HCT116 (cell line): Measurements from ENCODE around the gene ADIPOR2. TPM values are rescaled to one million over a fixed set of nuclear protein-coding genes. Genes with fewer than 3 reads are reported as not detected.

Experiments
- ATAC-seq: fragments of 200-7000 bp; cut with Tn5 transposase; 2 replicates; pipeline ENCODE4 v1.9.1; 2020; ENCODE audit warnings: mild to moderate bottlenecking, moderate library complexity
- BruUV-seq: library from RNA; stranded (reverse); fragments of 400-500 nt; replicated peaks from 2 replicates; lab custom pipeline; 2021; lab: Mats Ljungman, UMichigan
- CTCF ChIA-PET: fragments of 300-600 bp; sonication (Branson Sonifier 250); formaldehyde crosslinking; loops from one replicate; lab custom pipeline; 2021; ENCODE audit warnings: antibody characterized with exemption; lab: Charles Lee
- POLR2A ChIA-PET: fragments of 300-600, 350-600 bp; sonication (Branson Sonifier 250); formaldehyde crosslinking; loops from one replicate; lab custom pipeline; 2021; ENCODE audit warnings: antibody characterized with exemption; lab: Charles Lee
- RAD21 ChIA-PET, 2 experiments: fragments of 300-600 bp; sonication (Branson Sonifier 250); formaldehyde crosslinking; loops; one replicate each; lab custom pipeline; 2023; ENCODE audit warnings: low total read pairs in 2 of 2; ENCODE audit not compliant: uncharacterized antibody in 2 of 2, unreplicated experiment in 2 of 2, low non-redundant PET in 1 of 2; lab: Charles Lee
- DNase-seq: peaks from one replicate; pipeline ENCODE4 v3.0.0-alpha.2; 2010; ENCODE audit warnings: low read depth, low spot score
- H2AFZ ChIP-seq: fragments of 200-600 bp; shearing (Covaris generic), sonication (generic); 2 replicates; pipeline ENCODE4 v1.6.1; 2017; ENCODE audit warnings: low read depth, mixed run types, mixed read lengths, antibody characterized with exemption, low read length; ENCODE audit not compliant: poor library complexity, severe bottlenecking
- H3K27ac ChIP-seq: 2 replicates; pipeline ENCODE4 v1.5.1; 2012; ENCODE audit warnings: low read depth, low read length
- H3K27me3 ChIP-seq: fragments of 200-600 bp; sonication (generic); 2 replicates; pipeline ENCODE4 v1.6.1; 2016; ENCODE audit warnings: mixed run types, low read length, mixed read lengths; ENCODE audit not compliant: insufficient read depth
- H3K36me3 ChIP-seq, 2 experiments: fragments of 200-500 bp in 1 of 2; fragments of 200-600 bp in 1 of 2; sonication (Bioruptor generic) in 1 of 2; sonication (generic) in 1 of 2; 2 replicates each; pipeline versions ENCODE4 v1.5.1 to v1.6.1; 2014 to 2016; ENCODE audit warnings: low read length in 2 of 2, inconsistent platforms in 1 of 2, mixed read lengths in 1 of 2, mixed run types in 1 of 2; ENCODE audit not compliant: insufficient read depth in 2 of 2, control insufficient read depth in 1 of 2
- H3K4me1 ChIP-seq, 2 experiments: fragments of 200-600 bp in 1 of 2; sonication (generic) in 1 of 2; 2 replicates each; pipeline versions ENCODE4 v1.5.1 to v1.6.1; 2012 to 2017; ENCODE audit warnings: low read length in 2 of 2, inconsistent platforms in 1 of 2, mild to moderate bottlenecking in 1 of 2, mixed read lengths in 1 of 2, mixed run types in 1 of 2, moderate library complexity in 1 of 2; ENCODE audit not compliant: insufficient read depth in 2 of 2, control insufficient read depth in 1 of 2
- H3K4me2 ChIP-seq: fragments of 200-600 bp; sonication (generic); 2 replicates; pipeline ENCODE4 v1.6.1; 2017; ENCODE audit warnings: mixed run types, low read length, mixed read lengths
- H3K4me3 ChIP-seq, 2 experiments: fragments of 200-600 bp in 1 of 2; sonication (generic) in 1 of 2; replicated peaks in 1 of 2; 2 replicates each; pipeline ENCODE4 v1.5.1; 2011 to 2016; ENCODE audit warnings: low read length in 2 of 2, control low read depth in 1 of 2, low read depth in 1 of 2, mild to moderate bottlenecking in 1 of 2, mixed read lengths in 1 of 2, mixed run types in 1 of 2
- H3K79me2 ChIP-seq: fragments of 200-600 bp; sonication (generic); 2 replicates; pipeline ENCODE4 v1.6.1; 2017; ENCODE audit warnings: mild to moderate bottlenecking, mixed run types, low read length, moderate library complexity, mixed read lengths; ENCODE audit not compliant: insufficient read depth
- H3K9ac ChIP-seq: fragments of 200-600 bp; sonication (generic); 2 replicates; pipeline ENCODE4 v1.6.1; 2016; ENCODE audit warnings: low read length, mixed read lengths
- H3K9me2 ChIP-seq: fragments of 200-600 bp; sonication (generic), shearing (Covaris generic); 2 replicates; pipeline ENCODE4 v1.6.1; 2017; ENCODE audit warnings: mixed run types, mild to moderate bottlenecking, moderate library complexity; ENCODE audit not compliant: insufficient read depth
- H3K9me3 ChIP-seq, 2 experiments: fragments of 200-500 bp in 1 of 2; fragments of 200-600 bp in 1 of 2; sonication (Bioruptor generic) in 1 of 2; sonication (generic) in 1 of 2; 2 replicates each; pipeline ENCODE4 v1.6.1; 2014 to 2017; ENCODE audit warnings: low read length in 2 of 2, mixed read lengths in 2 of 2, inconsistent platforms in 1 of 2, low read depth in 1 of 2, mild to moderate bottlenecking in 1 of 2, mixed run types in 1 of 2, moderate library complexity in 1 of 2; ENCODE audit not compliant: control insufficient read depth in 1 of 2, insufficient read depth in 1 of 2
- H4K20me1 ChIP-seq: fragments of 200-600 bp; sonication (generic), shearing (Covaris generic); 2 replicates; pipeline ENCODE4 v1.6.1; 2017; ENCODE audit warnings: mixed run types, mild to moderate bottlenecking, moderate library complexity; ENCODE audit not compliant: insufficient read depth
- CBX3 ChIP-seq: IDR thresholded peaks from 2 replicates; pipeline ENCODE4 v1.6.1; 2012; ENCODE audit warnings: low read depth
- EGR1 ChIP-seq: IDR thresholded peaks from 2 replicates; pipeline ENCODE4 v1.6.1; 2012; ENCODE audit warnings: low read depth
- ELF1 ChIP-seq: IDR thresholded peaks from 2 replicates; pipeline ENCODE4 v1.6.1; 2012; ENCODE audit warnings: low read depth, borderline replicate concordance
- EZH2 ChIP-seq: fragments of 200-600 bp; sonication (generic); IDR thresholded peaks from 2 replicates; pipeline ENCODE4 v1.6.1; 2017; ENCODE audit warnings: antibody characterized with exemption, mixed run types
- EZH2phosphoT487 ChIP-seq: fragments of 200-600 bp; IDR thresholded peaks from 2 replicates; pipeline ENCODE4 v1.6.1; 2018; ENCODE audit warnings: antibody characterized with exemption, borderline replicate concordance
- JUND ChIP-seq: IDR thresholded peaks from 2 replicates; pipeline ENCODE4 v1.6.1; 2012
- RAD21 ChIP-seq: IDR thresholded peaks from 2 replicates; pipeline ENCODE4 v1.6.1; 2012; ENCODE audit warnings: low read depth, mild to moderate bottlenecking
- SIN3A ChIP-seq: IDR thresholded peaks from 2 replicates; pipeline ENCODE4 v1.6.1; 2012; ENCODE audit warnings: low read depth
- SRF ChIP-seq: IDR thresholded peaks from 2 replicates; pipeline ENCODE4 v1.6.1; 2012; ENCODE audit warnings: low read depth
- YY1 ChIP-seq: IDR thresholded peaks from 2 replicates; pipeline ENCODE4 v1.6.1; 2011; ENCODE audit warnings: low read length, low read depth, moderate library complexity, mild to moderate bottlenecking; ENCODE audit not compliant: insufficient replicate concordance; ENCODE audit errors: extremely low read depth
- ZFX ChIP-seq: fragments of 450-650 bp; IDR thresholded peaks from 2 replicates; pipeline ENCODE4 v1.6.1; 2017
- intact Hi-C: fragments of 100-400 bp; cut with micrococcal nuclease; formaldehyde crosslinking; loops from 2 replicates; pipeline ENCODE4 v1.10.0; 2022
- total RNA-seq: library from RNA; stranded (reverse); gene quantifications from one replicate; pipeline ENCODE4 v1.2.1, GENCODE V29; 2021; ENCODE audit not compliant: unreplicated experiment
- TF ChIP-seq, protein P1 (sequence below): IDR thresholded peaks from 2 replicates; pipeline ENCODE4 v1.6.1; 2012; ENCODE audit warnings: low read depth
- TF ChIP-seq, protein P2 (sequence below): IDR thresholded peaks from 2 replicates; pipeline ENCODE4 v1.6.1; 2011; ENCODE audit warnings: mild to moderate bottlenecking, low read length, moderate library complexity; ENCODE audit not compliant: insufficient replicate concordance; ENCODE audit errors: extremely low read depth
- TF ChIP-seq, protein P3 (sequence below): IDR thresholded peaks from 2 replicates; pipeline ENCODE4 v1.6.1; 2012

The ADIPOR2 gene
- total RNA-seq, 1 experiment from 2014 or later = 69.9 TPM

DNA sequence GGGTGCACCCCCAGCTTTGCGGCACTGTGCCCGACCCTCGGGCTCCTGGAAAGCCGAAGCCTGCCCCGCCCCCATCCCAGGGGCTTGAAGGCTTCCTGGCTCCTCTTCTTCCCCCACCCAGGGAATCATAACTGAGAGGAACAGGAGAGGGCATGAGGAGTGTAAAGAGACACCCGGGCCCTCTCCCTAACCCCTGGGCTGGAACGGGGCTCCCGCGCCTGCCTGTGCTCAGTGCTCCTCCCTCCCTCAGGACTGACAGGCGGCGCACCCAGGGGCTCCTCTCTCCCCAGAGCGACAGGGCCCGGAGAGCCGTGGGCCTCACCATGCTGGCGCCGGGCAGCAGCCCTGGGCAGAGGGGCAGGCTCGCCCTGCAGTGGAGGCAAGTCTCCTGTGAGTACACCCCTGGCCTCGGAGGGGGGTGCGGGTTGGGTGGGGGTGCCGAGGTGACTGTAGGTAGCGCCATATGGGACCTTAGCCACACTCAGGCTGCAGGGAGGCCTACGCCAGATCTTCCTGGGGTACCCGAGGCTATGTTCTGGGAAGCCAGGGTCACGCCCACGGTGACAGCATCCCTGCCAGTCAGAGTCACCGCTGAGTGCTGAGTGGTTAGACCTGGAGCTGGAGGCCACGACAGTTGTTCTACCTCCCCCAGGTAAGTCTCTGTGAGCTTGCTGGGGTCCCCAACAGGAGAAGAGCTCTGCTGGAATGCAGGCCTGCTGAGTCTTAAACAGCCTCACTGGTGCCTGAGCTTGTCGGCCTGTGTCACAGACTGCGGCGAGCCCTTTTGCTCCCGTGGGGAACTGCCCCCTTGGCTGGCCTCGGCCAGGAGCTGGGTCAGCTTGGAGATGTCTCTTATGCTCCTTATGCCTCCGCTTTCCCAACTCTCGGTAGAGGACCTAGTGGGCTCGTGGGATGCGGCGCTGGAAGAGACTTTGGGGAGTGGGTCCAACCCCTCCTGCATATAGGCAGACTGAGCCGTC, 137.2 kb downstream of the ADIPOR2 start:
- Histone ChIP-seq H3K27ac (no peak overlapping the region), H3K79me2 (no peaks in the 10 kb centered on the region), H3K9me2 (no peaks in the 10 kb centered on the region), H3K4me1 (no peaks in the 10 kb centered on the region), H4K20me1 (no peaks in the 10 kb centered on the region; the same call in 1 of the 2 replicates), H3K36me3 (no peaks in the 10 kb centered on the region), H3K9ac (no peak overlapping the region), H3K27me3 (peaks cover 8% of the 10 kb centered on the region), H3K4me2 (no peak overlapping the region), H3K9me3 (no peaks in the 10 kb centered on the region), H3K4me3 (no peak overlapping the region), H2AFZ (no peak overlapping the region)
- CTCF ChIA-PET = no interaction called here
- DNase-seq (no peak), ATAC-seq (no peak)
- no TSS peak for BruUV-seq
- TF ChIP-seq EZH2 = no peak
- TF ChIP-seq SRF = no peak
- TF ChIP-seq CBX3 = no peak
- TF ChIP-seq ZFX = no peak
- intact Hi-C loops = no loop called here
- POLR2A ChIA-PET = no interaction called here
- RAD21 ChIA-PET = no interaction called here

DNA sequence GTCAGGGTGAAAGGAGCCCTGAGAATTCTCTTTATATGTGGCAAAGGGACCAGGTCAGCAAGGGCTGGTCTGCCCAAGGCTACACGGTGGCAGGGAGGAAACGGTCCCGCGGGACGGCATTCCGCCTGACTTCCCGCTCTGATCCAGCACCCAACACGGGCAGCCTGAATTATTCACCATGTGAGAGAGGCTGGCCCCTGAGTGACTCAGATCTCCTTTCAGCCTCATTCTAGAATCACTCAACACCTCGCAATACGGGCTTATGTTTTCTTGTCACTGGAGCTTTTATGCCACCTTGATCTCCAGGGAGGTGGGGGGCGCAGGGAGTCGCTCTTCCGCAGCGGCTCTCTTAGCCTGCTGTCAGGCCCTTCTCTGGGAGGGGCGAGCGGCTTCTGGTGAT, 138.0 kb downstream of the ADIPOR2 start:
- no peaks in the 10 kb centered on the region for H3K9me2 ChIP-seq
- no peak for ATAC-seq
- no peak overlapping the region for H3K4me2 ChIP-seq
- no peak for DNase-seq
- no peaks in the 10 kb centered on the region for H3K9me3 ChIP-seq
- H3K36me3 ChIP-seq = no peaks in the 10 kb centered on the region
- BruUV-seq = no TSS peak
- H3K4me3 ChIP-seq = no peak overlapping the region
- H3K27me3 ChIP-seq = peaks cover 13% of the 10 kb centered on the region
- no peaks in the 10 kb centered on the region; the same call in 1 of the 2 replicates for H4K20me1 ChIP-seq
- intact Hi-C loops = no loop called here
- POLR2A ChIA-PET = no interaction called here
- RAD21 ChIA-PET = no interaction called here
- H3K4me1 ChIP-seq = no peaks in the 10 kb centered on the region
- CTCF ChIA-PET = no interaction called here
- no peak overlapping the region for H3K9ac ChIP-seq
- no peak overlapping the region for H3K27ac ChIP-seq
- H3K79me2 ChIP-seq = no peaks in the 10 kb centered on the region
- no peak overlapping the region for H2AFZ ChIP-seq
- TF ChIP-seq, protein P1, sequence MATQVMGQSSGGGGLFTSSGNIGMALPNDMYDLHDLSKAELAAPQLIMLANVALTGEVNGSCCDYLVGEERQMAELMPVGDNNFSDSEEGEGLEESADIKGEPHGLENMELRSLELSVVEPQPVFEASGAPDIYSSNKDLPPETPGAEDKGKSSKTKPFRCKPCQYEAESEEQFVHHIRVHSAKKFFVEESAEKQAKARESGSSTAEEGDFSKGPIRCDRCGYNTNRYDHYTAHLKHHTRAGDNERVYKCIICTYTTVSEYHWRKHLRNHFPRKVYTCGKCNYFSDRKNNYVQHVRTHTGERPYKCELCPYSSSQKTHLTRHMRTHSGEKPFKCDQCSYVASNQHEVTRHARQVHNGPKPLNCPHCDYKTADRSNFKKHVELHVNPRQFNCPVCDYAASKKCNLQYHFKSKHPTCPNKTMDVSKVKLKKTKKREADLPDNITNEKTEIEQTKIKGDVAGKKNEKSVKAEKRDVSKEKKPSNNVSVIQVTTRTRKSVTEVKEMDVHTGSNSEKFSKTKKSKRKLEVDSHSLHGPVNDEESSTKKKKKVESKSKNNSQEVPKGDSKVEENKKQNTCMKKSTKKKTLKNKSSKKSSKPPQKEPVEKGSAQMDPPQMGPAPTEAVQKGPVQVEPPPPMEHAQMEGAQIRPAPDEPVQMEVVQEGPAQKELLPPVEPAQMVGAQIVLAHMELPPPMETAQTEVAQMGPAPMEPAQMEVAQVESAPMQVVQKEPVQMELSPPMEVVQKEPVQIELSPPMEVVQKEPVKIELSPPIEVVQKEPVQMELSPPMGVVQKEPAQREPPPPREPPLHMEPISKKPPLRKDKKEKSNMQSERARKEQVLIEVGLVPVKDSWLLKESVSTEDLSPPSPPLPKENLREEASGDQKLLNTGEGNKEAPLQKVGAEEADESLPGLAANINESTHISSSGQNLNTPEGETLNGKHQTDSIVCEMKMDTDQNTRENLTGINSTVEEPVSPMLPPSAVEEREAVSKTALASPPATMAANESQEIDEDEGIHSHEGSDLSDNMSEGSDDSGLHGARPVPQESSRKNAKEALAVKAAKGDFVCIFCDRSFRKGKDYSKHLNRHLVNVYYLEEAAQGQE = no peak
- TF ChIP-seq, protein P2, sequence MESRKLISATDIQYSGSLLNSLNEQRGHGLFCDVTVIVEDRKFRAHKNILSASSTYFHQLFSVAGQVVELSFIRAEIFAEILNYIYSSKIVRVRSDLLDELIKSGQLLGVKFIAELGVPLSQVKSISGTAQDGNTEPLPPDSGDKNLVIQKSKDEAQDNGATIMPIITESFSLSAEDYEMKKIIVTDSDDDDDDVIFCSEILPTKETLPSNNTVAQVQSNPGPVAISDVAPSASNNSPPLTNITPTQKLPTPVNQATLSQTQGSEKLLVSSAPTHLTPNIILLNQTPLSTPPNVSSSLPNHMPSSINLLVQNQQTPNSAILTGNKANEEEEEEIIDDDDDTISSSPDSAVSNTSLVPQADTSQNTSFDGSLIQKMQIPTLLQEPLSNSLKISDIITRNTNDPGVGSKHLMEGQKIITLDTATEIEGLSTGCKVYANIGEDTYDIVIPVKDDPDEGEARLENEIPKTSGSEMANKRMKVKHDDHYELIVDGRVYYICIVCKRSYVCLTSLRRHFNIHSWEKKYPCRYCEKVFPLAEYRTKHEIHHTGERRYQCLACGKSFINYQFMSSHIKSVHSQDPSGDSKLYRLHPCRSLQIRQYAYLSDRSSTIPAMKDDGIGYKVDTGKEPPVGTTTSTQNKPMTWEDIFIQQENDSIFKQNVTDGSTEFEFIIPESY = no peak
- TF ChIP-seq JUND (no peak), YY1 (no peak), EZH2phosphoT487 (no peak), EGR1 (no peak), SIN3A (no peak), CBX3 (no peak), ELF1 (no peak), ZFX (no peak), RAD21 (no peak), SRF (no peak), EZH2 (no peak)
- TF ChIP-seq, protein P3, sequence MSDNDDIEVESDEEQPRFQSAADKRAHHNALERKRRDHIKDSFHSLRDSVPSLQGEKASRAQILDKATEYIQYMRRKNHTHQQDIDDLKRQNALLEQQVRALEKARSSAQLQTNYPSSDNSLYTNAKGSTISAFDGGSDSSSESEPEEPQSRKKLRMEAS = no peak
